Liver (tissue), 9 donors: Measurements from ENCODE around the gene SNX3. TPM values are rescaled to one million over a fixed set of nuclear protein-coding genes. Genes with fewer than 3 reads are reported as not detected.

ENCODE experiments used
- DNase-seq: peaks from one replicate; pipeline ENCODE4 v3.0.0-alpha.2; 2017; ENCODE audit warnings: low spot score
- H3K27ac ChIP-seq, 2 donors: one replicate each; pipeline ENCODE4 v1.7.0; 2013; ENCODE audit warnings: inconsistent platforms in 2 of 2, low read length in 2 of 2, control low read depth in 1 of 2, low read depth in 1 of 2, mild to moderate bottlenecking in 1 of 2
- H3K27me3 ChIP-seq, 4 donors: one replicate each; pipeline versions ENCODE4 v1.6.1 to v1.7.0; 2013; ENCODE audit warnings: low read length in 3 of 4, inconsistent platforms in 1 of 4, mild to moderate bottlenecking in 1 of 4, moderate library complexity in 1 of 4; ENCODE audit not compliant: control insufficient read depth in 4 of 4, insufficient read depth in 4 of 4
- H3K36me3 ChIP-seq, 4 donors: one replicate each; pipeline versions ENCODE4 v1.6.1 to v1.7.0; 2013; ENCODE audit warnings: low read length in 3 of 4, mild to moderate bottlenecking in 3 of 4, low read depth in 1 of 4, moderate library complexity in 1 of 4; ENCODE audit not compliant: control insufficient read depth in 4 of 4, insufficient read depth in 3 of 4
- H3K4me1 ChIP-seq, 4 donors: one replicate each; pipeline versions ENCODE4 v1.6.1 to v1.7.0; 2013; ENCODE audit warnings: low read length in 3 of 4, mild to moderate bottlenecking in 3 of 4, moderate library complexity in 1 of 4; ENCODE audit not compliant: control insufficient read depth in 4 of 4, insufficient read depth in 4 of 4
- H3K4me3 ChIP-seq, 3 donors: one replicate each; pipeline versions ENCODE4 v1.6.1 to v1.7.0; 2013; ENCODE audit warnings: low read length in 3 of 3, control low read depth in 1 of 3, low read depth in 1 of 3, mild to moderate bottlenecking in 1 of 3
- H3K9ac ChIP-seq, 2 donors: one replicate each; pipeline ENCODE4 v1.7.0; 2013; ENCODE audit warnings: low read length in 2 of 2, mild to moderate bottlenecking in 2 of 2, moderate library complexity in 2 of 2, control low read depth in 1 of 2, low read depth in 1 of 2
- H3K9me3 ChIP-seq, 4 donors: one replicate each; pipeline versions ENCODE4 v1.6.1 to v1.7.0; 2013; ENCODE audit warnings: low read length in 3 of 4; ENCODE audit not compliant: control insufficient read depth in 4 of 4
- EGR1 ChIP-seq, 2 donors: IDR thresholded peaks; 2 replicates each; pipeline ENCODE4 v1.6.1; 2016 to 2018; ENCODE audit warnings: antibody characterized with exemption in 2 of 2, low read depth in 2 of 2
- FOXA1 ChIP-seq: IDR thresholded peaks from 2 replicates; pipeline ENCODE4 v1.6.1; 2016; ENCODE audit warnings: antibody characterized with exemption
- FOXA2 ChIP-seq: IDR thresholded peaks from 2 replicates; pipeline ENCODE4 v1.6.1; 2016; ENCODE audit warnings: antibody characterized with exemption
- GABPA ChIP-seq, 2 donors: IDR thresholded peaks in 1 of 2; conservative IDR thresholded peaks in 1 of 2; 2 replicates each; pipeline ENCODE4 v1.6.1; 2016; ENCODE audit warnings: antibody characterized with exemption in 2 of 2, mild to moderate bottlenecking in 1 of 2, moderate library complexity in 1 of 2
- HNF4A ChIP-seq, 2 donors: conservative IDR thresholded peaks; 2 replicates each; pipeline ENCODE4 v1.6.1; 2016; ENCODE audit warnings: antibody characterized with exemption in 2 of 2, mild to moderate bottlenecking in 2 of 2
- HNF4G ChIP-seq: IDR thresholded peaks from 2 replicates; pipeline ENCODE4 v1.6.1; 2016; ENCODE audit warnings: antibody characterized with exemption
- JUND ChIP-seq, 2 donors: IDR thresholded peaks; 2 replicates each; pipeline ENCODE4 v1.6.1; 2016; ENCODE audit warnings: antibody characterized with exemption in 2 of 2
- RAD21 ChIP-seq, 2 donors: IDR thresholded peaks; 2 replicates each; pipeline ENCODE4 v1.6.1; 2016; ENCODE audit warnings: antibody characterized with exemption in 2 of 2, mild to moderate bottlenecking in 2 of 2
- RXRA ChIP-seq, 2 donors: IDR thresholded peaks; 2 replicates each; pipeline ENCODE4 v1.6.1; 2017 to 2018; ENCODE audit warnings: antibody characterized with exemption in 2 of 2, mild to moderate bottlenecking in 1 of 2
- SP1 ChIP-seq: IDR thresholded peaks from 2 replicates; pipeline ENCODE4 v1.6.1; 2018; ENCODE audit warnings: antibody characterized with exemption, mild to moderate bottlenecking
- TAF1 ChIP-seq: conservative IDR thresholded peaks from 2 replicates; pipeline ENCODE4 v1.6.1; 2016; ENCODE audit warnings: antibody characterized with exemption, mild to moderate bottlenecking
- YY1 ChIP-seq: IDR thresholded peaks from 2 replicates; pipeline ENCODE4 v1.6.1; 2016; ENCODE audit warnings: antibody characterized with exemption, mild to moderate bottlenecking
- WGBS: extraction: QIAGEN DNeasy Blood & Tissue Kit; methylation state at CpG from one replicate; pipeline ENCODE4 v1.1.7; 2013; 5-methylcytosine and 5-hydroxymethylcytosine counted together
- polyA plus RNA-seq, 2 donors: library from polyadenylated mRNA; stranded (reverse) in 1 of 2; unstranded in 1 of 2; fragments of 200-250 nt in 1 of 2; fragments of >200 nt in 1 of 2; fragmentation: Nextera tagmentation in 1 of 2; extraction: Ambion mirVana in 1 of 2; gene quantifications; one replicate each; pipeline versions ENCODE4 v1.2.1 to v1.2.3, GENCODE V29; 2013 to 2015
- total RNA-seq, 2 donors: library from RNA; depleted of rRNA; stranded (reverse); fragments of >200 nt; gene quantifications; one replicate each; pipeline ENCODE4 v1.2.3, GENCODE V29; 2014
- TF ChIP-seq, protein P1 (sequence below): IDR thresholded peaks from 2 replicates; pipeline ENCODE4 v1.6.1; 2016; ENCODE audit warnings: antibody characterized with exemption
- TF ChIP-seq, protein P2 (sequence below): IDR thresholded peaks from 2 replicates; pipeline ENCODE4 v1.6.1; 2016; ENCODE audit warnings: antibody characterized with exemption, mild to moderate bottlenecking
- TF ChIP-seq, protein P3 (sequence below): IDR thresholded peaks from 2 replicates; pipeline ENCODE4 v1.6.1; 2016; ENCODE audit warnings: antibody characterized with exemption
- donor health status: healthy.
- donor health status: healthy.
- donor health status: healthy.
- donor health status: healthy.
- donor health status: healthy.

Gene SNX3
- total and polyA plus RNA-seq, 4 donors = 67.9 to 161 (median 111) TPM

DNA sequence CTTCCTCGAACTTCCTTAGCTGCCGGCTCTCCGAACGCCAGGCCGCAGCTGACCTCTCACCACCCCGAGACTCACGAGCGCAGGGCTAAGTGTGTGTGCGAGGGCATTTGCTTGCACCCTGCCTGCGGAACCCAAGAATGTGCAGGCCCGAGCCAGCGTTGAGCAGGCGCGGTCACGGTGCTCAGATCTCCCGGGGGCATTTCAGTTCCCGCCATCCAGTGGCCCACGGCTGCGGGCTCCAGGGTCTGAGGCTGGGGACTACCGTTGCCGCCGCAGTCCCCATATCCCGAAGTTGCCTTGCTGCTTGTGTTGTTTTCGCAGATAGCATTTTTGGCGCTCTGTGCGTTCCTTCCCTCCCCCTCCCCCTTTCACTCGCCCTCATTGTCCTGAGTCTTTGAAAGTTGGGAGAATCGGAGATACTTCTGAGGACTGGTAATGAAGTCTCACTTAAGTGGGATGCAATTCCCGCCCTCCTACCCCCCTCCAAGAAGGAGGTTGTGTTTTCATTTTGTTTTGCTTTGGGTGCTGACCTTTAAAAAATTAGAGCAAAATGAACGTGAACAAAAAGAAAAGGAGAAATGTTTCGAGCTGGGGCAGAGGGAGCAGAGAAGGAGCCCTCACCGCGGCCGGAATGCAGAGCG, 93.3 kb downstream of the SNX3 start:
- DNase-seq = no peak
- TF ChIP-seq FOXA2 (no peak), EGR1 (IDR thresholded peaks at IDR 0.05; ENCODE audit: low read depth in 2 of 2) (no peak), HNF4G (no peak), YY1 (no peak), SP1 (no peak), RXRA (IDR thresholded peaks at IDR 0.05) (no peak), GABPA (IDR thresholded peaks at IDR 0.05 in 1 of 2, conservative IDR thresholded peaks at IDR 0.05 in 1 of 2) (no peak), HNF4A (conservative IDR thresholded peaks at IDR 0.05) (no peak), TAF1 (no peak), JUND (IDR thresholded peaks at IDR 0.05) (no peak), RAD21 (IDR thresholded peaks at IDR 0.05) (no peak), FOXA1 (no peak)
- TF ChIP-seq, protein P1, sequence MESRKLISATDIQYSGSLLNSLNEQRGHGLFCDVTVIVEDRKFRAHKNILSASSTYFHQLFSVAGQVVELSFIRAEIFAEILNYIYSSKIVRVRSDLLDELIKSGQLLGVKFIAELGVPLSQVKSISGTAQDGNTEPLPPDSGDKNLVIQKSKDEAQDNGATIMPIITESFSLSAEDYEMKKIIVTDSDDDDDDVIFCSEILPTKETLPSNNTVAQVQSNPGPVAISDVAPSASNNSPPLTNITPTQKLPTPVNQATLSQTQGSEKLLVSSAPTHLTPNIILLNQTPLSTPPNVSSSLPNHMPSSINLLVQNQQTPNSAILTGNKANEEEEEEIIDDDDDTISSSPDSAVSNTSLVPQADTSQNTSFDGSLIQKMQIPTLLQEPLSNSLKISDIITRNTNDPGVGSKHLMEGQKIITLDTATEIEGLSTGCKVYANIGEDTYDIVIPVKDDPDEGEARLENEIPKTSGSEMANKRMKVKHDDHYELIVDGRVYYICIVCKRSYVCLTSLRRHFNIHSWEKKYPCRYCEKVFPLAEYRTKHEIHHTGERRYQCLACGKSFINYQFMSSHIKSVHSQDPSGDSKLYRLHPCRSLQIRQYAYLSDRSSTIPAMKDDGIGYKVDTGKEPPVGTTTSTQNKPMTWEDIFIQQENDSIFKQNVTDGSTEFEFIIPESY = no peak
- TF ChIP-seq, protein P2, sequence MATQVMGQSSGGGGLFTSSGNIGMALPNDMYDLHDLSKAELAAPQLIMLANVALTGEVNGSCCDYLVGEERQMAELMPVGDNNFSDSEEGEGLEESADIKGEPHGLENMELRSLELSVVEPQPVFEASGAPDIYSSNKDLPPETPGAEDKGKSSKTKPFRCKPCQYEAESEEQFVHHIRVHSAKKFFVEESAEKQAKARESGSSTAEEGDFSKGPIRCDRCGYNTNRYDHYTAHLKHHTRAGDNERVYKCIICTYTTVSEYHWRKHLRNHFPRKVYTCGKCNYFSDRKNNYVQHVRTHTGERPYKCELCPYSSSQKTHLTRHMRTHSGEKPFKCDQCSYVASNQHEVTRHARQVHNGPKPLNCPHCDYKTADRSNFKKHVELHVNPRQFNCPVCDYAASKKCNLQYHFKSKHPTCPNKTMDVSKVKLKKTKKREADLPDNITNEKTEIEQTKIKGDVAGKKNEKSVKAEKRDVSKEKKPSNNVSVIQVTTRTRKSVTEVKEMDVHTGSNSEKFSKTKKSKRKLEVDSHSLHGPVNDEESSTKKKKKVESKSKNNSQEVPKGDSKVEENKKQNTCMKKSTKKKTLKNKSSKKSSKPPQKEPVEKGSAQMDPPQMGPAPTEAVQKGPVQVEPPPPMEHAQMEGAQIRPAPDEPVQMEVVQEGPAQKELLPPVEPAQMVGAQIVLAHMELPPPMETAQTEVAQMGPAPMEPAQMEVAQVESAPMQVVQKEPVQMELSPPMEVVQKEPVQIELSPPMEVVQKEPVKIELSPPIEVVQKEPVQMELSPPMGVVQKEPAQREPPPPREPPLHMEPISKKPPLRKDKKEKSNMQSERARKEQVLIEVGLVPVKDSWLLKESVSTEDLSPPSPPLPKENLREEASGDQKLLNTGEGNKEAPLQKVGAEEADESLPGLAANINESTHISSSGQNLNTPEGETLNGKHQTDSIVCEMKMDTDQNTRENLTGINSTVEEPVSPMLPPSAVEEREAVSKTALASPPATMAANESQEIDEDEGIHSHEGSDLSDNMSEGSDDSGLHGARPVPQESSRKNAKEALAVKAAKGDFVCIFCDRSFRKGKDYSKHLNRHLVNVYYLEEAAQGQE = no peak
- TF ChIP-seq, protein P3, sequence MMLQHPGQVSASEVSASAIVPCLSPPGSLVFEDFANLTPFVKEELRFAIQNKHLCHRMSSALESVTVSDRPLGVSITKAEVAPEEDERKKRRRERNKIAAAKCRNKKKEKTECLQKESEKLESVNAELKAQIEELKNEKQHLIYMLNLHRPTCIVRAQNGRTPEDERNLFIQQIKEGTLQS = no peak
- H3K27ac ChIP-seq = no peak overlapping the region
- H3K9me3 ChIP-seq = peaks cover 0 to 7% (median 0%) of the 10 kb centered on the region in 4 donors
- peaks cover 0 to 48% (median 37%) of the 10 kb centered on the region in 4 donors for H3K27me3 ChIP-seq
- H3K4me1 ChIP-seq = peaks cover 16 to 60% (median 33%) of the 10 kb centered on the region in 4 donors
- 15% methylated on average over 35 of the region's 35 CpGs for WGBS
- H3K9ac ChIP-seq = no peak overlapping the region
- H3K36me3 ChIP-seq = no peaks in the 10 kb centered on the region
- H3K4me3 ChIP-seq = peak overlapping the region in 1 of 3 donors; percentile 16

DNA sequence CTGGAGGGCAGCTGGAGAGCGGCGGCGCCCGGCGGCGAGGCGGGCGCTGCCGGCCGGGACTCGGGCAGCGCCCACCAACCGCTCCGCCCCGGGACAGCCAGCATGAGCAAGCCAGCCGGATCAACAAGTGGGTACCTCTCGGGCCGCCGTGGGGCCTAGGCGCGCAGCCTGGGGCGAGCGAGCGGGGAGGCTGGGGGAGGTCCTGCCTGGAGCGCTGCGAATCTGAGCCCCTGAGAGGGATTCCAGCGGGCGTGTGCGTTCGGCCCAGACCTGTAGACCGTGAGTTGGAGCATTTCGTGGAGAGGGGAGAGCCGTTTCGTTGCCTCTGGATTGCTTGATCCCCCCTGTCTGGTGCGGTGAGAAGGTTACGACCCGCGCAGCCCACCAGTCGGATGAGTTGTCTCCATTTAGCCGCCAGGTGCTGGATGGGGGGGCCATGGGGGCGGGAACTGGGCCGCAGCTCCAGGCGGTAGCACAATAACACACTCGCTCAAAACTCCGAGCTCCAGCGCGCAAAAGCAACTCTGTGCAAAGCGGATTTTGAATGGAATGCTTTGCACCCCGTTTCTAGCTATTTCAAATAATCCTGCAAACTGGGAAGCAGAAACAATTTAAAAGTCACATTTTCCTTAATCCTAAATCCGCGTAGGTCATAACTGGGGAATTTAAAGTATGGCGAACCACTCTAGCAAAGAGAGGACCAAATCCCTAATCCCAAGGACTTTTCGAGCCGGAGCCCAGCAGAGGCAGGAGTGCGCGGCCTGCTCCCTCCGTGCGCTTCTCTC, 94.0 kb downstream of the SNX3 start:
- no peaks in the 10 kb centered on the region for H3K36me3 ChIP-seq
- no peak overlapping the region for H3K9ac ChIP-seq
- H3K27ac ChIP-seq = no peak overlapping the region
- H3K4me3 ChIP-seq = peak overlapping the region in 1 of 3 donors; percentile 16
- DNase-seq = no peak
- WGBS = 9% methylated on average over 58 of the region's 58 CpGs
- H3K4me1 ChIP-seq = peaks cover 16 to 60% (median 33%) of the 10 kb centered on the region in 4 donors
- H3K27me3 ChIP-seq = peaks cover 0 to 54% (median 39%) of the 10 kb centered on the region in 4 donors
- H3K9me3 ChIP-seq = peaks cover 0 to 7% (median 0%) of the 10 kb centered on the region in 4 donors
- TF ChIP-seq FOXA2 (no peak), TAF1 (no peak), HNF4G (no peak), SP1 (no peak), RXRA (IDR thresholded peaks at IDR 0.05) (no peak), YY1 (no peak), GABPA (IDR thresholded peaks at IDR 0.05 in 1 of 2, conservative IDR thresholded peaks at IDR 0.05 in 1 of 2) (no peak), FOXA1 (no peak), EGR1 (IDR thresholded peaks at IDR 0.05; ENCODE audit: low read depth in 2 of 2) (no peak), RAD21 (IDR thresholded peaks at IDR 0.05) (no peak)
